ENCODE measurements around the gene CSHL1. TPM values are rescaled to one million over a fixed set of nuclear protein-coding genes. Genes with fewer than 3 reads are reported as not detected.
"Not testable (repeated sequence)": the region's sequence is repeated elsewhere in the genome, so short reads cannot be mapped to it uniquely, and the experiment has no call there.

Gene CSHL1
- total RNA-seq, 1 experiment from 2014 or later, result not detected

GRCh38 chr17:63940584-63940983 is 29.5 kb upstream of the CSHL1 start:
- DNase-seq (ENCODE audit: low spot score), result no peak

- DNase-seq (ENCODE audit: low spot score), result no peak
These were observed 28.8 kb upstream of the CSHL1 start for GRCh38 chr17:63939884-63940283.

GRCh38 chr17:63939401-63939800 is 28.3 kb upstream of the CSHL1 start:
- no peak for DNase-seq (ENCODE audit: low spot score)

GRCh38 chr17:63937920-63938319 is 26.9 kb upstream of the CSHL1 start:
- no peak for DNase-seq (ENCODE audit: low spot score)

GRCh38 chr17:63937319-63937718 is 26.3 kb upstream of the CSHL1 start:
- no peak for DNase-seq (ENCODE audit: low spot score)

- DNase-seq (ENCODE audit: low spot score), result no peak
These were observed 23.4 kb upstream of the CSHL1 start for GRCh38 chr17:63934183-63935112.

- DNase-seq (ENCODE audit: low spot score), result no peak
These were observed 22.5 kb upstream of the CSHL1 start for GRCh38 chr17:63933598-63933997.

GRCh38 chr17:63932721-63933120 is 21.7 kb upstream of the CSHL1 start:
- DNase-seq (ENCODE audit: low spot score), result no peak

GRCh38 chr17:63931981-63932561 is 21.0 kb upstream of the CSHL1 start, which contains the start of gene CD79B:
Gene CD79B, minus strand, starts transcription at chr17:63932331. Its CDS starts 70 bp downstream, at chr17:63932261.
- no peak for DNase-seq (ENCODE audit: low spot score)

GRCh38 chr17:63930951-63931575 is 20.0 kb upstream of the CSHL1 start:
- no peak for DNase-seq (ENCODE audit: low spot score)

- no peak for DNase-seq (ENCODE audit: low spot score)
These were observed 19.1 kb upstream of the CSHL1 start for GRCh38 chr17:63929860-63930766.

- no peak for DNase-seq (ENCODE audit: low spot score)
These were observed 18.1 kb upstream of the CSHL1 start for GRCh38 chr17:63928966-63929695.

- DNase-seq (ENCODE audit: low spot score), result no peak
These were observed 17.2 kb upstream of the CSHL1 start for GRCh38 chr17:63928172-63928666.

GRCh38 chr17:63927464-63928171 is 16.6 kb upstream of the CSHL1 start:
- no peak for DNase-seq (ENCODE audit: low spot score)

GRCh38 chr17:63926164-63926563 is 15.1 kb upstream of the CSHL1 start:
- no peak for DNase-seq (ENCODE audit: low spot score)

GRCh38 chr17:63925615-63926014 is 14.6 kb upstream of the CSHL1 start:
- no peak for DNase-seq (ENCODE audit: low spot score)

GRCh38 chr17:63922402-63922801 is 11.3 kb upstream of the CSHL1 start:
- not testable (repeated sequence) for DNase-seq (ENCODE audit: low spot score)

- not testable (repeated sequence) for DNase-seq (ENCODE audit: low spot score)
These were observed 9.7 kb upstream of the CSHL1 start for GRCh38 chr17:63920779-63921178.

- not testable (repeated sequence) for DNase-seq (ENCODE audit: low spot score)
These were observed 9.0 kb upstream of the CSHL1 start for GRCh38 chr17:63920050-63920449.

GRCh38 chr17:63919311-63919723 is 8.3 kb upstream of the CSHL1 start:
- DNase-seq (ENCODE audit: low spot score), result peak; percentile 77
